ENCODE results near the gene LRRC15. TPM values are rescaled to one million over a fixed set of nuclear protein-coding genes. Genes with fewer than 3 reads are reported as not detected.

Gene LRRC15
- total RNA-seq, 1 experiment from 2014 or later, result not detected

DNA sequence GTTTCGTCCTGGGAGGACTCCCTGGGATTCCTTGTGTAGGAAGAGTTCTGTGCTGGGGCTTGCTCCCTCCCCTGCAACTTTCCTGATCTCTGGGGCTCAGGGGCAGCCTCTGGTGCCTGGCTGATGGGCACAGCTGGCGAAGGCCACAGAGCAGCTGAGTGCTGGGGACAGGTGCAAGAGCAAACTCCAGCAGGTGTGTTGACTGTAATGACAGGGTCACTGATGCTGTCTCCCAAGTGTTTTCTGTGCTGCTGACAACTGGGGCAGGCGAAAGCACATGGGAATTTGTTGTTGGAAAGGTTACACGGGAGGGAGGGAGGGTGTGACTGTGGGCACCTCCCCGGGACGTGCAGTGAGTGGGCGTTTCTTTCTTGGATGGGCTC is 40.0 kb downstream of the LRRC15 start:
- BruUV-seq (replicated peaks), result no TSS peak
- TF ChIP-seq CTCF (IDR thresholded peaks at IDR 0.05; ENCODE audit: unreplicated experiment), result no peak
- H3K36me3 Mint-ChIP-seq (ENCODE audit: insufficient read depth, unreplicated experiment), result no peaks in the 10 kb centered on the region
- no peak overlapping the region for H3K4me3 Mint-ChIP-seq (ENCODE audit: unreplicated experiment)
- no peak for DNase-seq (ENCODE audit: unreplicated experiment)
- intact Hi-C loops (cut with micrococcal nuclease), result no loop called here
- no peak overlapping the region for H3K27ac Mint-ChIP-seq (ENCODE audit: low read depth, unreplicated experiment)
- CTCF ChIA-PET, result interaction anchor here (1.1 to 8.9 kb wide), 4 partner anchors 13 to 549 kb away, joined by 3 to 88 read pairs (median 8); no protein-coding TSS in a partner anchor
- H3K9me3 Mint-ChIP-seq (ENCODE audit: unreplicated experiment), result no peaks in the 10 kb centered on the region
- H3K27me3 Mint-ChIP-seq (ENCODE audit: insufficient read depth, unreplicated experiment), result no peaks in the 10 kb centered on the region
- POLR2A ChIA-PET, result interaction anchor here (0.5 to 2.6 kb wide), 6 partner anchors 13 to 461 kb away, joined by 3 to 18 read pairs (median 6); no protein-coding TSS in a partner anchor
- peaks cover 28% of the 10 kb centered on the region for H3K4me1 Mint-ChIP-seq (ENCODE audit: insufficient read depth, unreplicated experiment)

GRCh38 chr3:194328942-194329582 is 40.5 kb downstream of the LRRC15 start:
- no peak overlapping the region for H3K27ac Mint-ChIP-seq (ENCODE audit: low read depth, unreplicated experiment)
- no peaks in the 10 kb centered on the region for H3K9me3 Mint-ChIP-seq (ENCODE audit: unreplicated experiment)
- no peaks in the 10 kb centered on the region for H3K27me3 Mint-ChIP-seq (ENCODE audit: insufficient read depth, unreplicated experiment)
- ChIA-PET CTCF (interaction anchor here (0.8 to 8.9 kb wide), 5 partner anchors 13 to 549 kb away, joined by 3 to 88 read pairs (median 3); no protein-coding TSS in a partner anchor), POLR2A (interaction anchor here (0.5 to 2.6 kb wide), 5 partner anchors 13 to 663 kb away, joined by 3 to 18 read pairs (median 3); no protein-coding TSS in a partner anchor)
- H3K36me3 Mint-ChIP-seq (ENCODE audit: insufficient read depth, unreplicated experiment), result no peaks in the 10 kb centered on the region
- no peak for DNase-seq (ENCODE audit: unreplicated experiment)
- no TSS peak for BruUV-seq (replicated peaks)
- intact Hi-C loops (cut with micrococcal nuclease), result no loop called here
- peaks cover 28% of the 10 kb centered on the region for H3K4me1 Mint-ChIP-seq (ENCODE audit: insufficient read depth, unreplicated experiment)
- TF ChIP-seq CTCF (IDR thresholded peaks at IDR 0.05; ENCODE audit: unreplicated experiment), result no peak
- H3K4me3 Mint-ChIP-seq (ENCODE audit: unreplicated experiment), result no peak overlapping the region

DNA sequence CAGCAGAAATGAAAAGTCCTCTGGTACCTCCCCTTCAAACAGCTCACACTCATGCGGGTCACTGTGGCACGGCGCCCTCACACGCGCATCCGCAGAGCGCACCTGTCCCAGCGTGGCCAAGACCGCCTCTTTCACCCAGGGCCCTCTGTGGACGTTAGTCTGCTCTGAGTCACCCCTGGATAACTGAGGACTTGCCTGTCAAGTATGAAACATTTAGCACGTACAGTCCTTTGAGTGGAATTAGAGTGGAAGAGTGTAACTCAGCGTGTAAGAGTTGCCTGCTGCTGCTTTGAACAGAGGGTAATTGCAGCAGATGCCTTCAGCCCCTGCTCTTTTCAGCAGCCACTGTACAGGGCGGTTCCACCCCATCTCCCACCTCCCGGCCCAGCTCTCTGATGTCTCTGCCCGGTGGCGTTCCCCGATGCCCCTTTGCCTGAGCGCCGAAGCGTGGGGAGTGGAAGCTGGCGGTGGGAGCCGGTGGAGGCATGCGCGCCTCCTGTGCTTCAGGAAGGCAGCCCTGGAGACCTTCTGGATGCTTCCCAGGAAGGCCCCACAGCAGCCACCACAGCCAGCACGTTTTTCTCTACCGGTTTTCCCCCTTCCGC is 41.4 kb downstream of the LRRC15 start:
- POLR2A ChIA-PET, result interaction anchor here (1.3 to 1.6 kb wide), 2 partner anchors 12 to 186 kb away, joined by 3 to 4 read pairs; no protein-coding TSS in a partner anchor
- H3K9me3 Mint-ChIP-seq (ENCODE audit: unreplicated experiment), result no peaks in the 10 kb centered on the region
- H3K27ac Mint-ChIP-seq (ENCODE audit: low read depth, unreplicated experiment), result no peak overlapping the region

More for the DNA sequence above, 41.4 kb downstream of the LRRC15 start:
- intact Hi-C loops (cut with micrococcal nuclease), result no loop called here
- DNase-seq (ENCODE audit: unreplicated experiment), result peak; percentile 68
- no peak for TF ChIP-seq CTCF (IDR thresholded peaks at IDR 0.05; ENCODE audit: unreplicated experiment)
- Mint-ChIP-seq H3K36me3 (ENCODE audit: insufficient read depth, unreplicated experiment) (no peaks in the 10 kb centered on the region), H3K4me1 (ENCODE audit: insufficient read depth, unreplicated experiment) (peaks cover 26% of the 10 kb centered on the region), H3K4me3 (ENCODE audit: unreplicated experiment) (no peak overlapping the region), H3K27me3 (ENCODE audit: insufficient read depth, unreplicated experiment) (no peaks in the 10 kb centered on the region)
- CTCF ChIA-PET, result interaction anchor here (0.8 to 8.9 kb wide), 4 partner anchors 12 to 548 kb away, joined by 3 to 88 read pairs (median 6); no protein-coding TSS in a partner anchor
- BruUV-seq (replicated peaks), result no TSS peak

Data from MCF 10A (cell line).